Fibroblast of skin of back (primary cell): ENCODE results near the gene SEPTIN2.

Experiments used
- DNase-seq: peaks from one replicate; pipeline ENCODE4 v3.0.0-alpha.2; 2013

Gene SEPTIN2

DNA sequence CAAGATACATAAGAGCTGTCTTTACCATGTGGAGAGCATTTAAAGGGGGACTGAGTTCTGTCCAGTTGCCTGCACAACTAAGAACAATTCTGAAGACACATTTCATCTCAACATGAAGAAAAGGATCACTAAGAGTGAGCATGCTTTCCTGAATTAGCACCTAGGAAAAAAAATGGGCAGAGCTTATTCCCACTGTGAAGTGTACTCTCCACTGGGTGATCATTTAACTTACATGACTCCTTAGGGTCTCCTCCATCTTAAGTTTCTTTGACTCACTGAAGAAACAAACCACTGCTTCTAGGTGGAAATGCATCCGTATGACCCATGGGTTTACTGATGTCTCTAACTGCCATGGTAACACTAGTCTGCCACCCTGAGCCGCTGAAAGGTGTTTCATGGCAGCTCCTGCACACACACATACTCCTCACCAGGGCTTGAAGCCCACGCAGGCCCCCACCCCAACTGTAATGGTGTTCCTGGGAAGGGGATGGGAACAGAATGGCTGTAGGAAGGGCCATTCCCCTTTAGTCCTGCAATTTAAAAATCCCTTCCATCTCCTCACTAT, 27.3 kb upstream of the SEPTIN2 start:
- no peak for DNase-seq

DNA sequence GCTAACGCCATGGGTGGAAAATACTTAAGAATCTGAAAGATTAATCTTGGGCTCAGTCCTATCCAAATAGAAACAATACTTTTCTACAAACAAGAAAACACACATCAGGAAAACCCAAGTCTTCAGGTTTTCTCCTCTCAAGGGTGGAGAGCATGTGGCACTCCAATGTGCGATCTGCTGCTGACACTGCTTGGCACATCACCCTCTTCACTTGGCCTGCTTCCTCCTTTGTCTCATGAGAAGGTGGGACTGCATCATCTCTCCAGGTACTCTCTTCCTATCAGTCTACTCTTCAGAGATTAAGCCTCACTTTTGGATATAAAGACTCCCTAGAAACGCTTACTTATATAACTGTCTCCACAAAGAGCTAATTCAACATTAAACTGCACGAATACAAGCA, 26.7 kb upstream of the SEPTIN2 start:
- DNase-seq, result no peak

- DNase-seq, result no peak
Measured at GRCh38 chr2:241289597-241289996, 26.1 kb upstream of the SEPTIN2 start.

- DNase-seq, result no peak
Measured at GRCh38 chr2:241291153-241291552, 24.6 kb upstream of the SEPTIN2 start.

DNA sequence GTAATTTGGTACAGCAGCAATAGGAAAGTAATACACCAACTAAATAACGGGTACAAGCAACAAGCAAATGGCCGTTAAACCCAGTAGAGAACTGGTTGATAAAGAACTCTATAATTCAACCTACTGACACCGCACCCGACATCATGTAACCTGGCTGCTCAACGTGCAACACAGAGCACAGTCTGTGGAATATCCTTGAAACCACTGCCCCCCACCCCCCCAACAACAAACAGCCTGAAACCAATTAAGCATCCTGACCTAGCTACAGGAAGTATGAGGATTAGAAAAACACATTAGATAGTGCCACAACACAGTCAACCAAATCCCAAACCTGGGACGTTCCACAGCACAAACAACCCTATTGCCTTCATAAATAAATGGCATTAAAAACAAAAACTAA, 23.7 kb upstream of the SEPTIN2 start:
- no peak for DNase-seq

DNA sequence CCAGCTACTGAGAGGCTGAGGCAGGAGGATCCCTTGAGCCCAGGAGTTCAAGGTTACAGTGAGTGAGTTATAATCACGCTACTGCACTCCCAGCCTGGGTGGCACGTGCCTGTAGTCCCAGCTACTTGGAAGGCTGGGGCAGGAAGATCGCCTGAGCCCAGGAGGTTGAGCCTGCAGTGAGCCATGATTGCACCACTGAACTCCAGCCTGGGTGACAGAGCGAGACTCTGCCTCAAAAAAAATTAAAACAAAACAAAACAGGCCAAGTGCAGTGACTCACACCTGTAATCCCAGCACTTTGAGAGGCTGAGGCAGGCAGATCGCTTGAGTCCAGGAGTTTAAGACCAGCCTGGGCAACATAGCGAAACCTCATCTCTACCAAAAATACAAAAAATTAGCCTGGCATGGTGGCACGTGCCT, 22.3 kb upstream of the SEPTIN2 start:
- DNase-seq, result peak; percentile 27

GRCh38 chr2:241295326-241296095, 20.2 kb upstream of the SEPTIN2 start:
- no peak for DNase-seq

- DNase-seq, result no peak
Measured at GRCh38 chr2:241296767-241297166, 19.0 kb upstream of the SEPTIN2 start.

GRCh38 chr2:241298673-241299072, 17.1 kb upstream of the SEPTIN2 start:
- no peak for DNase-seq

GRCh38 chr2:241300000-241300399, 15.7 kb upstream of the SEPTIN2 start:
- DNase-seq, result no peak

- no peak for DNase-seq
Measured at GRCh38 chr2:241302083-241302482, 13.6 kb upstream of the SEPTIN2 start.

- no peak for DNase-seq
Measured at GRCh38 chr2:241302759-241303651, 12.7 kb upstream of the SEPTIN2 start.

DNA sequence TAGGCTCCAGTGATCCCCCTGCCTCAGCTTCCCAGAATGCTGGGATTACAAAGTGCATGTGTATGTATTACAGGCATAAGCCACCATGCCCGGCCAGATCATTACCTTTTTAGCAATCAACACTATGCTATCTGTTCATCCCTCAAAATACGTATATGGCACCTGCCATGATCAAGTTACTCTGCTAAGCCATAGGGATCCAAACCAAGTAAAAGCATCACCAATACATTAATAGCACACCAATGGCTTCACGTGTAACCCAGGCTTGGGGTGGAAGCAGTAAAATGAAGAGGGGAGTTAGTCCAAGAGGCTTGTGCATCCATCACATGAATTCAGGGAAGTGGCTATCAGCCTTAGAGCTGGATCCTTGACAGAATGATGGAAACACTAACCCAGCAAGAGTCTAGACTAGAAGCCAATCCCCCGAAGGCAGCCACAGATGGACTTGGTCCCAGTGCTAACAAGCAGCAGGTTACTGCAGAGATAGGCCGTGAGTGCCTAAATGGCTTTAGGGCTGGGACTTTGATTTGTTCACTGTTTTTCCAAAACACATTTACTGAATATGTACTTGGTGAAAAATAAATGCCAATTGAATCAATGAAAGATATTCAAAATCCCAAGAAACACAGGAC, 11.6 kb upstream of the SEPTIN2 start:
- DNase-seq, result no peak

- no peak for DNase-seq
Measured at GRCh38 chr2:241307055-241307454, 8.7 kb upstream of the SEPTIN2 start.

GRCh38 chr2:241308267-241308666, 7.5 kb upstream of the SEPTIN2 start:
- no peak for DNase-seq

- no peak for DNase-seq
Measured at GRCh38 chr2:241308832-241309500, 6.8 kb upstream of the SEPTIN2 start.

DNA sequence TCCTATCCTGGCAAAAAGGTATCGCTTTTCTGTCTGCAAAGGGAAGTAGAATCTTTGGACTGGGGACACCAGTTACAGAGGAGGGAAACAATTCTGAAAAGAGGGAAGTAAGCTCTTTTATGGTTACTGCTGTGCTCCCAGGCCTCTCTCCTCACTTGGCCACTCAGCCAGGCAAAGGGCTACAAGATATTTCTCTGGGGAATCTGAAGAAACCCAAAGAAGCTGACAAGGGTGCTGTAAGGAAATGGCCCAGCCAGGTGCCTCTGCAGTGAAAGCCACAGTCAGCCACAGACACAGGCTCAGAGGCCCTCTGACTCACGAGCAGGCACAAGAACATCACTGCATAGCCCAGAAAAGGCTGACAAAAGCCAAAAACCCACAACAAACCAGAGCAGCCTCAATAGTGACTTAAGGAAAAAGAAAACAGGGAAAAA, 6.0 kb upstream of the SEPTIN2 start:
- DNase-seq, result peak; percentile 50

GRCh38 chr2:241310917-241311566, 4.7 kb upstream of the SEPTIN2 start:
- DNase-seq, result no peak

GRCh38 chr2:241312082-241312481, 3.6 kb upstream of the SEPTIN2 start:
- peak; percentile 64 for DNase-seq

DNA sequence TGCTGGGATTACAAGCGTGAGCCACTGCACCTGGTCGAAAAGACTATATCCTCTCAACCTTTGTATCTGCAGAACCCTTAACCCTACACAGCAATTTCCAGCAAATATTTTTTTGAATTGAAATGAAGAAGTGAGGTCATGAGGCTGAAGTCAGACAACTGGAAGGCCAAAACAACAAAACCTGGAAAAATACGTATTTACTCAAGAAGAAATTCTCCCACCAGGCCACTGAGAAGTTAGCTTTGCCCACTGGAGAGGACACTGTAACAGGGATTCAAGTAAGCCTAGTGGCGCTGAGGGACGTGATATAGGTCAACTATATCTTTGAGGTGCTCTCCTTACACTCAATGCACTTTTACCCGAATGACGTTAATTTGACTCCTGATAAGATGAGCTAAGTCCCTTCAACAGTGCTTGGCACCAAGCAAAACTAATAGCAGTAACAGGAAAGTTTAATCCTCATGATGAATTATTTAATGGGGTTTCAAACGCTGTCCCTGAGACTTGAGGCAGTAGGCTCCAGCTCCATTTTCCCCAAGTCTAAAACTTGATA, 2.1 kb upstream of the SEPTIN2 start:
- DNase-seq, result no peak
